B cell (primary cell): ENCODE results near the gene PTPRG.

Source experiments
- EZH2 ChIP-seq: IDR thresholded peaks from 2 replicates; pipeline ENCODE4 v1.6.1; 2012; ENCODE audit warnings: borderline replicate concordance, low read depth, mild to moderate bottlenecking, moderate library complexity, low read length; ENCODE audit not compliant: insufficient read depth, poor library complexity, severe bottlenecking
- TF ChIP-seq, protein P1 (sequence below): fragments of 200-600 bp; IDR thresholded peaks from one replicate; pipeline ENCODE4 v1.8.0; 2022; ENCODE audit warnings: antibody characterized with exemption, mild to moderate bottlenecking

DNA sequence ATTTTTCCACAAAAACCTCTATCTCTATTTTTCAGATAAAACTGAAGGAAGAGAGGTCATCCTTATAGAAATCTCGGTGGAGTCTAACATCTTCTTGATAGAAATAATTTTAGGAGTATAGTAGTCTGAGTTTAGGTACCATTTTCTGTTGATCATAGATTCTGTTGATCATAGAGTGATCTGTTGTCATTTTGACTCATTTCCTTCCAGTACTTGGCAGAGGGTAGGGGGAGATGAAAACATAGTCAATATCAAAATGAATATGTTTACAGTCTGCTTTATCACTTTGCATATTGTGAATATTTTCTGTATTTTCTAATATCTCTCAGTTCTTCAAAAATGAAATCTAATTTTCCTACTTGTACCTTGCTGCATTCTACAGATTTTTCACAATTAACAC is 458.5 kb downstream of the PTPRG start:
- TF ChIP-seq EZH2 = no peak
- TF ChIP-seq, protein P1, sequence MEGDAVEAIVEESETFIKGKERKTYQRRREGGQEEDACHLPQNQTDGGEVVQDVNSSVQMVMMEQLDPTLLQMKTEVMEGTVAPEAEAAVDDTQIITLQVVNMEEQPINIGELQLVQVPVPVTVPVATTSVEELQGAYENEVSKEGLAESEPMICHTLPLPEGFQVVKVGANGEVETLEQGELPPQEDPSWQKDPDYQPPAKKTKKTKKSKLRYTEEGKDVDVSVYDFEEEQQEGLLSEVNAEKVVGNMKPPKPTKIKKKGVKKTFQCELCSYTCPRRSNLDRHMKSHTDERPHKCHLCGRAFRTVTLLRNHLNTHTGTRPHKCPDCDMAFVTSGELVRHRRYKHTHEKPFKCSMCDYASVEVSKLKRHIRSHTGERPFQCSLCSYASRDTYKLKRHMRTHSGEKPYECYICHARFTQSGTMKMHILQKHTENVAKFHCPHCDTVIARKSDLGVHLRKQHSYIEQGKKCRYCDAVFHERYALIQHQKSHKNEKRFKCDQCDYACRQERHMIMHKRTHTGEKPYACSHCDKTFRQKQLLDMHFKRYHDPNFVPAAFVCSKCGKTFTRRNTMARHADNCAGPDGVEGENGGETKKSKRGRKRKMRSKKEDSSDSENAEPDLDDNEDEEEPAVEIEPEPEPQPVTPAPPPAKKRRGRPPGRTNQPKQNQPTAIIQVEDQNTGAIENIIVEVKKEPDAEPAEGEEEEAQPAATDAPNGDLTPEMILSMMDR = no peak
